HG03439 (cell line): ENCODE data around the gene ACVR2B.
"Not testable (repeated sequence)": the region's sequence is repeated elsewhere in the genome, so short reads cannot be mapped to it uniquely, and the experiment has no call there.

Experiments
- ATAC-seq: cut with Tn5 transposase; IDR thresholded peaks from one replicate; pipeline ENCODE4 v1.9.1; 2021; ENCODE audit warnings: mild to moderate bottlenecking, moderate library complexity; ENCODE audit not compliant: unreplicated experiment

ACVR2B gene

DNA sequence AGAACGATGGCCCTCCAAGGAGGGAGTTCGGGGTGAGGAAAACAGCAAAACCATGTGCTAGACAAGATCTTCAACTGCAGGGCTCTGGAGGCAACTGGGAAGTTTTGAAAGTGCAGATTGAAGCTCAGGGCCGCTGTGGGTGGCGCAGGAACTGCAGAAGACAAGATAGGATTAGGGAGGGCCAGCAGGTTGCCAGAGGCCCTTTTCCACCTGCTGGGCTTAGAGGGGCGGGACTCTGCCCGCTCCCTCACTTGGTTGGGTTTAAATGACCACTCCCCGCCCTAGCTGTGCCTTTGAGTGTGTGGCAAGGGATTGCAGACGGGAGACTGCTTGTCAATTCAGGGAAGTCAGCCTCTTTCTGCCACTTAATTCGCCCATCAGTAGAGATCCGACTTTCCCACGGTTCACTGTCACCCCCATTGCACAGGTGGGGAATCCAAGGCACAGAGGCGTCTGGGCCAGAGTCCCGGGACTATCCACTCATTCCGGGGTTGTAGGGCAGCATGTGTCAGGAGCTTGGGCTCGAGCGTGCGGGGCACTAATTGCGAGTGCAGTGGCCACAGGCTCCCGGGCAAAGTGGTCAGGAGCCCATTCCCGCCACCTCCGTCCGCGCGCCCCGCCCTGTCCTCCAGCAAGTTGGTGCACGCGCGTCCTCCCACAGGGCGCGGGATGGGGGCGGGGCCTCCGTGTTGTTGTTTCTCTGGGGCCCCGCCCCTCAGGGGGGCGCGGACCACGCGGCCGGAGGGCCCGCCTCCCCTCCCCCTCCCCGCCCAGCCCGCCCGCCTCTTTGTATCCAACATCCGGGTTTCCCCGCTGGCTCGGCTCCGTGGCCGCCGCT lies at the start of gene ACVR2B:
TSS of gene ACVR2B (plus strand) at position 816 of the 838 bp plus-strand sequence. CDS start 433 bp downstream, outside the sequence.
- peak; percentile 42 for ATAC-seq

DNA sequence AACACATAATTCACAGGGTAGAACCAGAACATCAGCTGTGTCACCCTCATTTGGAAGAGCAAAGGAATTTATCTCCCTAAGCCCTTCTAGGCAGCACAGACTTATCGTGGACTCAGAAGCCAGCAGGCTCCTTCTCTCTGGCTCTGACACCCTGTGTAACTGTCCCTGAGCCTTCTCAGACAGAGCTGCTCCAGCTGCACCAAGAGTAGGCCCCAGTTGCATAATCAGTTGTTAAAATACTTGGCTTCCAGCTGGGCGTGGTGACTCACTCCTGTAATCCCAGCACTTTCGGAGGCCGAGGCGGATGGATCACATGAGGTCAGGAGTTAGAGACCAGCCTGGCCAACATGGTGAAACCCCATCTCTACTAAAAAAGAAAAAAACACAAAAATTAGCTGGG lies 49.4 kb upstream of the ACVR2B start:
- ATAC-seq, result no peak

DNA sequence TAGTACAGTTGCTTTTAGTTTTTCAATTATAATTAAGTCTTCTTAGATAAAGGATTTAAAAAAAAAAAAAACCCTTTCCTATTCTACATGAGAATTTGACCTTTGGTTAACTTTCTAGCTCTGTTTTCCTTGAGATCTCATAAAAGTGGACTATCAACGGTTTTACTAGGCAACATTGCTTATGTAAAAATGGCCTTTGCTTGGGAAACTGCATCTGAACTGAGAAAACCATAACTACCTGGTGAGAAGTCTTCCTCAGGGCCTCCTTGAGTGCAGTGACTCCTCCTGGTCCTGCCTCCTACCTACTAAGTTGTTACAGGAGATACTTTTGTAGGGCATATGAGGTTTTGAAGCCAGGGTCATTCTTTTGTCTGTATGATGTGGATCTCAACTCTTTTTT lies 42.1 kb upstream of the ACVR2B start:
- ATAC-seq, result no peak

DNA sequence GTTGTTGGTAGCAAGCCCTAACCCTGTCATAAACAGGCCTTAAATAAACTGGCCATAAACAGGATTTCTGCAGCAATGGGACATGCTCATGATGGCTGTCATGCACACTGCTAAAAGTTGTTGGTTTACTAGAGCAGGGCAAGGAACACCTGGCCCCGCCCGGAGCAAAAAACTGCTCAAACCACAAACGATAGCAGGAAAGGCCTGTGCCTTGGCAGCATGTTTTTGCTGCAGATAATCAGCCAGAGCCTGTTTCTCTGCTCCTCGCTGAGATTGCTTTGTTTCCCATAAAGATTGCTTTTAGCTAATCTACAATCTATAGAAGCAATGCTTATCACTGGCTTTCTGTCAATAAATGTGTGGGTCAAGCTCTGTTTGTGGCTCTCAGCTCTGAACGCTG lies 32.9 kb upstream of the ACVR2B start:
- ATAC-seq, result not testable (repeated sequence)

DNA sequence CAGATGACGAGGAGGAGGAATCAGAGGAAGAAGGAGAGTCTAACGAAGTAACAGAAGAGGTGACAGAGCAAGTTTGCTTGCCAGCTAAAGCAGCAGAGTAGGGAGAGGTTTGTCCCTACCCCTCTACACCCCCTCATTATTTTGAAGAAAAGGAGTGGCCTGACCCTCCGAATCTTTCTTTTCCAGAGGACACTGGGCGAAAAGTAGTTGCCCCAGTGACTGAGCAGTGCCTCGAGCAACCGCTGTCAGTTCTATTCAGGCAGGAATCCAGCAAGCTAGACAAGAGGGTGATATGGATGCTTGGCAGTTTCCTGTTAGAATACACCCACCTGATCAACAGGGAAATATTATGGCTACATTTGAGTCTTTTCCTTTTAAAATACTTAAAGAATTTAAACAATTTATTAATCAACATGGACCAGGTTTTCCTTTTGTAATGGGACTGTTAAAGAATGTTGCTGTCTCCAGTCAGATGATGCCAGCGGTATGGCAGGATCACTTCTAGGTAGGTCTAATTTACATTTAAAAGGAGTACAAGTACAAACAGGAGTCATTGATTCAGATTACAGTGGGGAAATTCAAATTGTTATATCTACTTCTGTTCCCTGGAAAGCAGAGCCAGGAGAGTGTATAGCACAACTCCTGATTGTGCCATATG lies 31.9 kb upstream of the ACVR2B start:
- no peak for ATAC-seq

DNA sequence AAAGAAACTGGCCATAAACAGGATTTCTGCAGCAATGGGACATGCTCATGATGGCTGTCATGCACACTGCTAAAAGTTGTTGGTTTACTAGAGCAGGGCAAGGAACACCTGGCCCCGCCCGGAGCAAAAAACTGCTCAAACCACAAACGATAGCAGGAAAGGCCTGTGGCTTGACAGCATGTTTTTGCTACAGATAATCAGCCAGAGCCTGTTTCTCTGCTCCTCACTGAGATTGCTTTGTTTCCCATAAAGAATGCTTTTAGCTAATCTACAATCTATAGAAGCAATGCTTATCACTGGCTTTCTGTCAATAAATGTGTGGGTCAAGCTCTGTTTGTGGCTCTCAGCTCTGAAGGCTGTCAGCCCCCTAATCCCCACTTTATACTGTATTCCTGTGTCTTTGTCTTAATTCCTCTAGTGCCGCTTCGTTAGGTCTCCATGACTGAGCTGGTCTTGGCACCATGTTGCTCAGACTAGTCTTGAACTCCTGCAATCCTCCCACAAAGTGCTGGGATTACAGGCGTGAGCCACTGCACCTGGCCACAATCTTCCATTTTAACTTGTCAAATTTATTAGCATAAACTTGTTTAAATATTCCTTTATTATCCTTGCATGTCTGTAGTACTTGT lies 26.8 kb upstream of the ACVR2B start:
- not testable (repeated sequence) for ATAC-seq

DNA sequence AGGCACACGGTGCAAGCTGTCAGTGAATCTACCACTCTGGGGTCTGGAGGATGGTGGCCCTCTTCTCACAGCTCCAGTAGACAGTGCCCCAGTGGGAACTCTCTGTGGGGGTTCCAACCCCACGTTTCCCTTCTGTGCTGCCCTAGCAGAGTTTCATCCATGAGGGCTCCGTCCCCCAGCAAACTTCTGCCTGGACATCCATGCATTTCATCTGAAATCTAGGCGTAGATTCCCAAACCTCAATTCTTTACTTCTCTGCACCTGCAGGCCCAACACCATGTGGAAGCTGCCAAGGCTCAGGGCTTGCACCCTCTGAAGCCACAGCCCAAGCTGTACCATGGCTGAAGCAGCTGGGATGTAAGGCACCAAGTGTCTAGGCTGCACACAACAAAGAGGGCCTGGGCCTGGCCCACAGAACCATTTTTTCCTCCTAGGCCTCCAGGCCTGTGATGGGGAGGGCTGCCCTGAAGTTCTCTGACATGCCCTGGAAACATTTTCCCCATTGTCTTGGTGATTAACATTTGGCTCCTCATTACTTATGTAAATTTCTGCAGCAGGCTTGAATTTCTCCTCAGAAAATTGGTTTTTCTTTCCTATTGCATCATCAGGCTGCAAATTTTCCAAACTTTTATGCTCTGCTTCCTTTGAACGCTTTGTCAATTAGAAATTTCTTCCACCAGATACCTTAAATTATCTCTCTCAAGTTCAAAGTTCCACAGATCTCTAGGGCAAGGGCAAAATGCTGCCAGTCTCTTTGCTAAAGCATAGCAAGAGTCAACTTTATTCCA lies 20.6 kb upstream of the ACVR2B start:
- ATAC-seq, result not testable (repeated sequence)

DNA sequence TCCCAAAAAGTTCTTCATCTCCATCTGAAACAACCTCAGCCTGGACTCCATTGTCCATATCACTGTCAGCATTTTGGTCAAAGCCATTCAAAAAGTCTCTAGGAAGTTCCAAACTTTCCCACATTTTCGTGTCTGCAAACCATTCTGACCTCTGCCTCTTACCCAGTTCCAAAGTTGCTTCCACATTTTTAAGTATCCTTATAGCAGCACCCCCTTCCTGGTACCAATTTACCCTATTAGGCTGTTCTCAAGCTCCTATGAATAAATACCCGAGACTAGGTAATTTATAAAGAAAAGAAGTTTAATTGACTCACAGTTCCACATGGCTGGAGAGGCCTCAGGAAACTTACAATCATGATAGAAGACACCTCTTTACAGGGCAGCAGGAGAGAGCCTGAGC lies 20.0 kb upstream of the ACVR2B start:
- not testable (repeated sequence) for ATAC-seq

DNA sequence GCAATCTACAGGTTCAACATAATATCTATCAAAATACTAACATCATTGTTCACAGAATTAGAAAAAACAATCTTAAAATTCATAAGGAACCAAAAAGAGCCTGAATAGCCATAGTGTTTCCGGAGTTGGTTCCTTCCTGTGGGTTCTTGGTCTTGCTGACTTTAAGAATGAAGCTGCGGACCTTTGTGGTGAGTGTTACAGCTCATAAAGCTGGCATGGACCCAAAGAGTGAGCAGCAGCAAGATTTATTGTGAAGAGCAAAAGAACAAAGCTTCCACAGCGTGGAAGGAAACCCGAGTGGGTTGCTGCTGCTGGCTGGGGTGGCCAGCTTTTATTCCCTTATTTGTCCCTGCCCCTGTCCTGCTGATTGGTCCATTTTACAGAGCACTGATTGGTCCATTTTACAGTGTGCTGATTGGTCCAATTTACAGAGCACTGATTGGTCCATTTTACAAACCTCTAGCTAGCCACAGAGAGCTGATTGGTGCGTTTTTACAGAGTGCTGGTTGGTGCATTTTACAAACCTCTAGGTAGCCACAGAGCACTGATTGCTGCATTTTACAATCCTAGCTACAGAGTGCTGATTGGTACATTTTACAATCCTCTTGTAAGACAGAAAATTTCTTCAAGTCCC lies 15.1 kb upstream of the ACVR2B start:
- ATAC-seq, result not testable (repeated sequence)

DNA sequence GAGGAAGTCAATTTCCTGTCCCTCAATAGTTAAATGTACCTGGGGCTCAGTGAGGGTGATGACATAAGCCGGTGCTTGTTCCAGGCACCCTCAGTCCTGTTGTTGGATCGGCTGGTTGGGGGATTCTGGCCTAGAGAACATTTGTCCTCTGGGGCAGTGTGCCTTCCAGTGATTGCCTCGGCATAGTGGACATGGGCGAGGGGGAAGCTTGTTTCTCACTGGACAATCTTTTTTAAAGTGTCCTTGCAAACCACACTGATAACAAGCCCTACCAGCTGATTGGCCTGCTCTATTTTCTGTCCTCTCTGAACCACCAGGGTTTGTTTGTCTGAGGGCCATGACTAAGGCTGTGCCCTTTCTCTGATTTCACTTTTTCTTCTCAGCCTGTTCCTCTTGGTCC lies 10.5 kb upstream of the ACVR2B start:
- ATAC-seq, result not testable (repeated sequence)

DNA sequence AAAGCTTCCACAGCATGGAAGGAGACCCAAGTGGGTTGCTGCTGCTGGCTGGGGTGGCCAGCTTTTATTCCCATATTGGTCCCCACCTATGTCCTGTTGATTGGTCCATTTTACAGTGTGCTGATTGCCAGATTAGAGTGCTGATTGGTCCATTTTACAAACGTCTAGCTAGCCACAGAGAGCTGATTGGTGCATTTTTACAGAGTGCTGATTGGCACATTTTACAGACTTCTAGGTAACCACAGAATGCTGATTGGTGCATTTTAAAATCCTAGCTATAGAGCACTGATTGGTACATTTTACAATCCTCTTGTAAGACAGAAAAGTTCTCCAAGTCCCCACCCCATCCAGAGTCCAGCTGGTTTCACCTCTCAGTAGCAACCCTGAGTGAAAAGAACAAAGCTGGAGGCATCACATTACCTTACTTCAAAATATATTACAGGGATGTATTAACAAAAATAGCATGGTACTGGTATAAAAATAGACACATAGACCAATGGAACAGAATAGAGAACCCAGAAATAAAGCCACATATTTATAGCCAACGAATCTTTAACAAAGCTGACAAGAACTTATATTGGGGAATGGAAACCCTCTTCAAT lies 7.5 kb upstream of the ACVR2B start:
- no peak for ATAC-seq

DNA sequence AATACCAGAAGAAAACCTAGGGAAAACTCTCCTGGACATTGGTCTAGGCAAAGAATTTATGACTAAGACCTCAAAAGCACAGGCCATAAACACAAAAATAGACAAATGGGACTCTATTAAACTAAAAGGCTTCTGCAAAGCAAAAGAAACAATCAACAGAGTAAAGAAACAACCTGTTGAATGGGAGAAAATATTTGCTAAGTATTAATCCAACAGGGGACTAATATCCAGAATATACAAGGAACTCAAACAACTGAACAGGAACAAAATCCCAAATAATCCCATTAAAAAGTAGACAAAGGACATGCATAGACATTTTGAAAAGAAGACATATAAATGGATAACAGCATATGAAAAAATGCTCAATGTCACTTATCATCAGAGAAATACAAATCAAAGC lies 6.9 kb upstream of the ACVR2B start:
- ATAC-seq, result no peak

DNA sequence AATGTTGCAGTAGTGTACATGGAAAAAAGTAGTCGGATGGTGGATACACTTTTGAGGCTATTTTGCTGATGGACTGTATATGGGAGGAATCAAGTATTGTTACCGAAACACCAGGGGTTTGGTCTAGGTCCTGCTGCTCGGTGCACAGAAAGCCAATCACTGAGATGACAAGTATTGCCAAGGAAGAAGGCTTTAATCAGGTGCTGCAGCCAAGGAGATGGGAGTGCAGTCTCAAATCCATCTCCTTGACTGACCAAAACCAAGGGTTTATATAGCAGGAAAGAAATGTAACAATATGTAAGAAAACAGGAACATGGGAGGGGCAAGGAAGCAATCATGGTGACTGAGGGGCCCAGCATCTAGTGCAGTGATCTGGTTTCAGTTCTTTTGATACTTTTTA lies 2.8 kb upstream of the ACVR2B start:
- no peak for ATAC-seq

DNA sequence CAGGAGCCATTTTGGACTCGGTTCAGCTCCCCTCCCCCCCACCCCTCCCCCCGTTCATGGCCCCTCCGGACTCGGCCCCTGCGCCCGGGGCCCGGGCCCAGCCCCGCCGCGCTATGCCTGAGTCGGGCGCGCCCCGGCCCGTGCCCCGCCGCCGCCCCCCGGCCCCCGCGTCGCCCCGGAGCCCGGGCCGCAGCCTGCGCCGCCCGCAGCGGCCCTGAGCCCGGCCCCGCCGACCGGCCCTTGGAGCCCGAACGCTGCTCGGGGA lies 155 bp downstream of the ACVR2B start:
- ATAC-seq, result peak; percentile 29

DNA sequence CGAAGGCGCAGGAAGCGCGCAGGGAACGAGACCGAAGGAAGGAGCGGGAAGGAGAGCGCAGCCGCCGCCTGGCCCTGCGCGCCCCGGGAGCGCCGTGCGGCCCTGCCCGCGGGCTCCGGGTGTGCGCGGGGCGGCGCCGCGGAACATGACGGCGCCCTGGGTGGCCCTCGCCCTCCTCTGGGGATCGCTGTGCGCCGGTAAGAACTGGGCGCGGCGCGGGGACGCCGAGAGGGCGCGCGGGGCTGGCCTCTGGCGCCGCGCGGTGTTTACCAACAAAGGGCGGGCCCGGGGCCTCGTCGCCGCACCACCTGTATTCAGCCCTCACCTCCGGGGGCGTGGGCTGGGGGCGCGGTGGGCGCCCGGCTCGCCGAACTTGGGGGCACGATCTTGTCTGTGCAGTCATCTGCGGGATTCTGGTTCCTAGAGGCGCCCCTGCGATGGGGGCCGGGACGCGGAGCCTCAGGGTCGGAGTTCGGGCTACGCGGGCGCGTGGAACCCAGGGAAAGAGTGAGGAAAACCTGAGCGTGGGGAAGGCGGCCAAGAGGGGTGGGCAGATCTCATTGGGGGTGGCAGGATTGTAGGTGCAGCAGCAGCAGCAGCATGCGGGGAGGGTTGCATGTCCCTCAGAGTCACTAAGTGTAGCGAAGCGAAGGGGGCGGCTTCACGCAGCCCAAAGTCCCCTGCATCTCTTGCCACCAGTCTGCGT lies 641 bp downstream of the ACVR2B start:
- peak; percentile 31 for ATAC-seq

DNA sequence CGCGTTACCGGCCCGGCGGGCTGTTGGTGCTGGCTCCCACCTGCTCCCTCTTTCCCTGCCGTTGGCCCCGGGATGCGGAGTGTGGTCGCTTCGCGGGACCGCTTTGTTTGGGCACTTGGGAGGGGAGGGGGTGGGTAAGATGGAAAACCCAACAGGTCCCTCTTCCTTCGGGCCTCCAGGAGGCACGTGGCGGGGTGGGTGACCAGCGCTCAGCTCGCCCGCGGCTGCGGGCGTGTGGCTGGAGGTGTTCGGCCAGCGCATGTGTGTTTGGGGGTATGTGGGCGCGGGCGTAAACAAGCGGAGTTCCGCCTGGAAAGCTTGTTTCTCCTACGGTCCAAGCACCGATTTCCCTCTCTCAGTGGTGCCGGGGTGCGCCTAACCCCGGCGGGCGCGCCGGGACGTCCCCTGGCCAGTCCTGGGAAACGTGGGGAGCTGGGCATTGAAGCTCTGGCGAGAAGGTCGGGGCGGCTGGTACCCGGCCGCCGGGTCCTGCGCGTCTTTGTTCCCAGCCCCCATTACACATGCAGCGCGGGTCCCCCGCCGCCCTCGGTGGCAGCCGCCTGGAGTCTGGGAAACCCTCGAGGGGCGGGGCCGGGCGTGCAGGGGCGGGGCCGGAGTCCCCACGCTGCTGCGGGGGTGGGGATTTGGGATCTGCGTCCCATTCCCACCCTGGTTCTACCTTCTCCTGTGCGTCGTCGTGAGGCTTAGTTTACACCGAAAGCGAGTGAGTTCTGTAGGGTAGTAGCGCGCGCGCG lies 1.4 kb downstream of the ACVR2B start:
- no peak for ATAC-seq

DNA sequence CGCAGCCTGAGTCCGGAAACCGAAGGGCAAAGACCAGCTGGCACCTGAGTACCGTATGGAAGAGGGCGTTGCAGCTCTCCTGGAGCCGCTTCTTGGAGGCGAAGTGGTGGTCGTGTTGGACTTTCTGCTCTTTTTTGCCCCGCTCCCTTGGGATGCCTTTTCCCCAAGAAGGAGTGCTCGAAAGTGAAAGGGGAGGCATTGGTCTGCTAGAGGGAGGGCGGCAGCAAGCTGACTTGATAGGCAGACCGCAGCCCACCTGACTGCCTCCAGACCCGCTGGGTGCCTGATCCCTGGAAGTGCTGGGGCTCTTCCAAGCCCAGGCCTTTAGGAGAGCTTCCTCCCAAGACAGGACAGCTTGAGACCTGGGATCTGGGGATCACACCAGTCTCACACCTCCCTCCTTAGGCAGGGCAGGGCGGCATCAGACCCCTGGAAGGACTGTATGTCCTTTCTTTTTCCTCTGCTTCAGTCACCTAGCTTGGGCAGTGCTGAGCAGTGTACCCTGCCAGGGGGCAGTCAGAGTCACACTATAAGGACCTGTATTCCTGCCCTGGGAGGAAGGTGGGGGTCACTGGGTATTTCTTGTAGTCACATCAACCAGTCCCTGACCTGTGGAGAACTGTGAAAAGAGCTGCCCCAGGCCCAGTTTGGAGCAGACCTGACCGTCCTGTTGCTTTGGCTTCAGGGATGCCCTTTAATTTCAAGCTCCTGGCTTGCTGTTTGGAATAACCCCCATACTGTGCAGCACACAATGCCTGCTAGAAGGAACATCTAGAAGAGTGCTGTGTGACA lies 2.1 kb downstream of the ACVR2B start:
- ATAC-seq, result no peak
